GM19351 (cell line): ENCODE data around the gene CLK3.

Experiments used
- ATAC-seq: cut with Tn5 transposase; IDR thresholded peaks from one replicate; pipeline ENCODE4 v1.9.1; 2021; ENCODE audit warnings: mild to moderate bottlenecking, moderate library complexity; ENCODE audit not compliant: unreplicated experiment

The CLK3 gene

GRCh38 chr15:74603026-74603788, 12.4 kb upstream of the CLK3 start:
- ATAC-seq: no peak

DNA sequence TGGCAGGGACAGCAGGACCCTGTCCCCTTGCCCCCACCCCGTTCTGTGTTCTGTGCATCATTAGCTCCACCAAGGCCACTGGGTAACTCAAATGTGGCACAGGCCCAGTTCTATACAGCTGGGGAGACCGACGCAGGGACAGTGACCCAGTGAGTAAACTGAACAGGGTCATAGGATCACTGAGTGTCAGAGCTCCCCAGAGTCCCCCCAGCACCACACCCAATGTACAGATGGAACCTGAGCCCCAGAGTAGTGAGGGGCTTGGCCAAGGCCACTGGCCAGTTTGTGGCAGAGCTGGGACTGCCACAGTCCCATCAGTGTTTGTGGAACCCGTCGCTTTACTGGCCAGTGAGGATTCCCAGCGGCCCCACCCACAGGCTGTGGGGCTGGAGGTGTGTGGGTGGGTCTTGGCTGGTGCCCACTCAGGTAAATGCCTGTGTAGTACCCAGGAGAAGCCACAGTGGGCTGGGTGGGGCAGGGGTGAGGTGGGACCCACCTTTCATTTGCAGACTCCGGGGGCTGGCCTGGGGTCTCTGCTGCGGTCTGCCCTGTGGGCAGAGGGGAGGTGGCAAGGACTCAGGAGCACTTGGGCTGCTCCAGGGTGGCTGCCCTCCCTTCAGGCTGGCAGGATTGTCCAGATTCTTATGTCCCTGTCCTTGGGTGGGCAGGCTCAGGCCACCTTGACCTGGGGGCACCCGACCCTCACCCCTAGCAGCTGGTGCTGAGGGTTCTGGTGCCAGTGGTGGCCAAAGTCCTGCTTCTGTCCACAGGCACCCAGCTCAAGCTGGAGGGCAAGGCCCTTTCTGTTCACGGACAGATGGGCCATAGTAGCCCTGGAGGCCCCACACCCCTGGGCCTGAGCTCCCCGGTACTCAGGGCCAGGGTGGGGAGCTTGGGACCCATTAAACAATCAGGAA, 11.6 kb upstream of the CLK3 start:
- no peak for ATAC-seq

DNA sequence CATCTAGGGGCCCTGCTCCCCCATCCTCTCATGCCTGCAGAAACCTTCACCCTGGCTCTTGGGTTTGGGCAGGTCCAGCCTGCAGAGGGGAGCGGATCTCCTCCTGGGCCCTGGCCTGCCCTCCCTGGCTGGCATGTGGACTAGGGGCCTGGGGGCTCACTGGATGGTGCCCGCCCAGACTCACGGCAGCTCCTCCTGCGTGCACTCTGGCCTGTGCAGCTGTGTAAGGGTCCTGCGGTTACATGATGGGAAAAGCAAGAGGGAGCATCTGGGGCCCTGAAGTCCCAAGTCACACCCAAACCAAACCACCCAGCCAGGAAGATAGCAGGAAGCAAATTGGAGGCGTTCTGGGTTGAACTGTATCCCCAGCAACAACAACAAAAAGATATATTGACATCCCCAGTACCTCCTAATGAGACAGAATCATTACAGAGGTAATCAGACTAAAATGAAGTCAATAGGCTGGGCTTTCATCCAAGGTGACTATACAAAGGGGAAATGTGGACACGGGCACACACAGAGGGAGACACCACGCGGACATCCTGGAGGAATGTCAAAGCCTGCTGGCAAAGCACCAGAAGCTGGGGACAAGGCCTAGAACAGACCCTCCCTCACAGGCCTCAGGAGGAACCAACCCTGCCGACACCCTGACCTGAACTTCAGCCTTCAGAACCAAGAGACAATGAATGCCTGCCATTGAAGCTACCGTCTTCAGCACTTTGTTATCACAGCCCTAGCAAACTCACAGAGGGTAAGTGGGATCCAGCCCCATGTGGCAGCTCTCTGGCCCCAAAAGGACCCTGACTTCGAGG, 10.4 kb upstream of the CLK3 start:
- ATAC-seq: no peak

GRCh38 chr15:74605795-74606150, 9.9 kb upstream of the CLK3 start:
- ATAC-seq: no peak

DNA sequence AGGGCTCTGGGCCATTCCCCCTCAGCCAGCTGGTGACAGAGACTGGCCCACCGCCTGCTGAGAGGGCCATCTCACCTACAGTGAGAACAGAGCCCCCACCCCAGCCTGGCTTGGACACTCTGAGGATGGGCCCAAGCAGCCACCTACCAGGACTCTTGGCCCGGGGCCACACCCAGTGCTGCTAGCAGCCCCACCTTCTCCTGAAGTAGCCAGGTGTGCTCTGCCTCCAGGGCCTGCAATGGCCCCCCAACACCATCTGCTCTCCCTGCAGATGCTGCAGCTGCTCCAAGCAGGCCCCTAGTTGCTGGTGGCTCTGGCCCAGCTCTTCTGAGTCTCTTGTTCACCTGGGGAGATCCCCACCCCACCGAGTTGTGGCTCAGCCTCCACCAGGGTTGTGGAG, 6.8 kb upstream of the CLK3 start:
- no peak for ATAC-seq

GRCh38 chr15:74609938-74610301, 5.7 kb upstream of the CLK3 start:
- ATAC-seq: no peak

DNA sequence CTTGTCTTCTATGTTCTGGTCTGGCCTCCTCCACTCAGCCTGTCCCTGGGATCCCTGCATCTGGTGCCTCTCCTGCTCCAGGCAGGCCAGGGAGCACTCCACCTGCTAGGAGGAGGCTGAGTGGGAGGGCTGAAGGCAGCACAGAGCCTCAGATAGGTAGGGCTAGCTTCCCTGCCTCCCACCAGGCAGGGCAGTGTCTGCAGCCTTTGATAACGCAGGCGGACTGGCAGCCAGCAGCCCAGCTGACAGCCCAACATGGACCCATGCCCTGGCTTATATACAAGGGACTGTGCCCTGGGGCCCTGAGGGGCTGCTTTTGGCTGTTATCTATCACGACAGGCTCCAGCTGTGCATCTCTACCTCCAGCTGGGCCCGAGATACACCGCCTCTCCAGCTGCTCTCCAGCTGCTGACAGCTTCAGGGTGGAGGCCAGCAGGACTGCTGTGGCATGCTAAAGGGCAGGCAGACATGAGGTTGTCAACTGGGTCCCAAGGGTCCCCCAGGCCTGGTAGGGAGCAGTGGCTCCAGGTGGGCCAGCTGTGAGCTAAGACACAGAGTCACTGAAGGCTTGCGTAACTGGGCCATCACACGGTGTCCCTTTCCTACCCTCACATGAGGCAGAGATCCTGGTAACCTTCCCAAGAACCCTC, 5.2 kb upstream of the CLK3 start:
- ATAC-seq: no peak

- ATAC-seq: no peak
These were observed 4.3 kb upstream of the CLK3 start for GRCh38 chr15:74611341-74611740.

GRCh38 chr15:74611834-74612233, 3.8 kb upstream of the CLK3 start:
- no peak for ATAC-seq

GRCh38 chr15:74612677-74613076, 3.0 kb upstream of the CLK3 start:
- ATAC-seq: no peak

GRCh38 chr15:74613089-74613952, 2.3 kb upstream of the CLK3 start:
- ATAC-seq: no peak

DNA sequence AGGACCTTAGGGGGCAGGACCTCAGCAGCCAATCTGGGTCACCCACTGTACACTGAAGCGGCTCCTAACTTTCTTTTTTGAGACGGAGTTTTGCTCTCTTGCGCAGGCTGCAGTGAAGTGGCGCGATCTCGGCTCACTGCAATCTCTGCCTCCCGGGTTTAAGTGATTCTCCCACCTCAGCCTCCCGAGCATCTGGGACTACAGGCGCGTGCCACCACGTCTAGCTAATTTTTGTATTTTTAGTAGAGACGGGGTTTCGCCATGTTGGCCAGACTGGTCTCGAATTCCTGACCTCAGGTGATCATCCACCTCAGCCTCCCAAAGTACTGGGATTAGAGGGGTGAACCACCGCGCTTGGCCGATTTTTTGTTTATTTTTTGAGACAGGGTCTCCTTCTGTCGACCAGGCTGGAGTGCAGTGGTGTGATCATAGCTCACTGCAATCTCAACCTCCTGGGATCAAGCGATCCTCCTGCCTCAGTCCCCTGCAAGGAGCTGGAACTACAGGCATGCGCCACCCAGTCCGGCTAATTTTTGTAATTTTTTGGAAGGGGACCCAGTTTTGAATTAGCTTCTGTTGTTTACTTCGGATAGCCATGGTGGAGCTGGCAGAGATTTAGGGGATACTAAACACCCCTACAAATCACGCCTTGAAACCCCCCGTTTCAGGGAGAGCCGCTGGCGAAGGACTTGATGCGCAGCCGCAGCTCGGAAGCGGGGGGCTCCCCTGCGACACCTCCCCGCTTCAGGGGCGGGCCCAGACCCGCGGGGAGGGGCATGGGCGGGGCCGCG, 1.5 kb upstream of the CLK3 start:
- no peak for ATAC-seq

- ATAC-seq: peak; percentile 50
These were observed 710 bp upstream of the CLK3 start for GRCh38 chr15:74614744-74615507.

GRCh38 chr15:74616366-74616939, 817 bp downstream of the CLK3 start:
- no peak for ATAC-seq

- no peak for ATAC-seq
These were observed 1.4 kb downstream of the CLK3 start for GRCh38 chr15:74616996-74617395.

- ATAC-seq: no peak
These were observed 3.4 kb downstream of the CLK3 start for GRCh38 chr15:74618841-74619596.

GRCh38 chr15:74619916-74620635, 4.4 kb downstream of the CLK3 start:
- no peak for ATAC-seq
